NB4 (cell line): Measurements from ENCODE around the gene NADK2.

Source experiments
- DNase-seq: peaks from one replicate; pipeline ENCODE4 v3.0.0; 2010; ENCODE audit warnings: low read depth
- H3K4me3 ChIP-seq: one replicate; pipeline ENCODE4 v1.5.1; 2011; ENCODE audit warnings: mild to moderate bottlenecking, low read depth, low read length, moderate library complexity
- CTCF ChIP-seq: IDR thresholded peaks from one replicate; pipeline ENCODE4 v1.5.1; 2012; ENCODE audit warnings: low read depth, low read length
- MAX ChIP-seq: IDR thresholded peaks from 2 replicates; pipeline ENCODE4 v1.6.1; 2011; ENCODE audit warnings: low read depth, low read length
- MYC ChIP-seq: IDR thresholded peaks from 2 replicates; pipeline ENCODE4 v1.6.1; 2011; ENCODE audit warnings: low read depth, low read length
- POLR2A ChIP-seq: IDR thresholded peaks from 2 replicates; pipeline ENCODE4 v1.6.1; 2011; ENCODE audit warnings: mild to moderate bottlenecking; ENCODE audit not compliant: insufficient read length; ENCODE audit errors: extremely low read depth

The NADK2 gene

GRCh38 chr5:36222620-36223019, 19.1 kb downstream of the NADK2 start:
- TF ChIP-seq CTCF (no peak), POLR2A (no peak), MYC (no peak), MAX (no peak)
- no peak for DNase-seq
- no peak overlapping the region for H3K4me3 ChIP-seq

- DNase-seq: no peak
- no peak overlapping the region for H3K4me3 ChIP-seq
- no peak for TF ChIP-seq POLR2A
- TF ChIP-seq CTCF: no peak
- no peak for TF ChIP-seq MYC
- TF ChIP-seq MAX: no peak
Measured at GRCh38 chr5:36217988-36218387, 23.7 kb downstream of the NADK2 start.

- TF ChIP-seq POLR2A (no peak), MYC (no peak), CTCF (no peak), MAX (no peak)
Measured at GRCh38 chr5:36217567-36217966, 24.2 kb downstream of the NADK2 start.

GRCh38 chr5:36215910-36216309, 25.8 kb downstream of the NADK2 start:
- DNase-seq: no peak
- H3K4me3 ChIP-seq: no peak overlapping the region
- TF ChIP-seq CTCF: no peak
- TF ChIP-seq MYC: no peak
- TF ChIP-seq MAX: no peak
- no peak for TF ChIP-seq POLR2A

More at GRCh38 chr5:36217567-36217966, 24.2 kb downstream of the NADK2 start:
- DNase-seq: no peak
- no peak overlapping the region for H3K4me3 ChIP-seq

GRCh38 chr5:36214436-36214835, 27.3 kb downstream of the NADK2 start:
- DNase-seq: no peak
- H3K4me3 ChIP-seq: no peak overlapping the region
- TF ChIP-seq MYC (no peak), CTCF (no peak), MAX (no peak), POLR2A (no peak)

GRCh38 chr5:36209664-36210063, 32.1 kb downstream of the NADK2 start:
- no peak for DNase-seq
- H3K4me3 ChIP-seq: no peak overlapping the region
- TF ChIP-seq POLR2A (no peak), MYC (no peak), CTCF (no peak), MAX (no peak)
